ENCODE data around the gene ELL2. TPM values are rescaled to one million over a fixed set of nuclear protein-coding genes. Genes with fewer than 3 reads are reported as not detected.

The ELL2 gene
- polyA plus RNA-seq, 1 experiment = 131 TPM

- Histone ChIP-seq H3K27me3 (ENCODE audit: control insufficient read depth, insufficient read depth, low read length) (no peaks in the 10 kb centered on the region), H3K9me3 (ENCODE audit: control insufficient read depth, insufficient read depth, low read length) (peaks cover 6% of the 10 kb centered on the region; the same call in 1 of the 2 replicates), H3K27ac (ENCODE audit: low read depth, low read length) (peak overlapping the region; percentile 25), H3K4me3 (ENCODE audit: low read depth, low read length) (peak overlapping the region; percentile 100)
- CTCF ChIA-PET = interaction anchor here (0.7 to 4.1 kb wide), 2 partner anchors 25 to 378 kb away, joined by 3 to 18 read pairs; no protein-coding TSS in a partner anchor
- POLR2A ChIA-PET = interaction anchor here (1.4 to 2.2 kb wide), 5 partner anchors 8 to 339 kb away, joined by 4 to 9 read pairs (median 4); no protein-coding TSS in a partner anchor
- DNase-seq (ENCODE audit: low read depth, low spot score) = no peak
- TF ChIP-seq CTCF (IDR thresholded peaks at IDR 0.05; ENCODE audit: low read depth, low read length) = no peak
Measured at GRCh38 chr5:95958310-95959014, 3.2 kb downstream of the ELL2 start.

- ChIA-PET POLR2A (interaction anchor here (1.4 to 2.2 kb wide), 3 partner anchors 99 to 340 kb away, joined by 4 to 9 read pairs (median 8); no protein-coding TSS in a partner anchor), CTCF (interaction anchor here (0.8 to 4.1 kb wide), 2 partner anchors 340 to 379 kb away, joined by 3 to 18 read pairs; no protein-coding TSS in a partner anchor)
- no peaks in the 10 kb centered on the region for H3K27me3 ChIP-seq (ENCODE audit: control insufficient read depth, insufficient read depth, low read length)
- no peak overlapping the region for H3K27ac ChIP-seq (ENCODE audit: low read depth, low read length)
- H3K4me3 ChIP-seq (ENCODE audit: low read depth, low read length) = peak overlapping the region; percentile 100
- no peak for TF ChIP-seq CTCF (IDR thresholded peaks at IDR 0.05; ENCODE audit: low read depth, low read length)
- no peak for DNase-seq (ENCODE audit: low read depth, low spot score)
- peaks cover 6% of the 10 kb centered on the region; the same call in 1 of the 2 replicates for H3K9me3 ChIP-seq (ENCODE audit: control insufficient read depth, insufficient read depth, low read length)
Measured at GRCh38 chr5:95957561-95958203, 4.0 kb downstream of the ELL2 start.

- ChIA-PET POLR2A (interaction anchor here (2.0 kb wide), 1 partner anchor 341 kb away, joined by 8 read pairs; no protein-coding TSS in a partner anchor), CTCF (interaction anchor here (0.8 to 4.1 kb wide), 2 partner anchors 341 to 379 kb away, joined by 3 to 18 read pairs; no protein-coding TSS in a partner anchor)
Measured at GRCh38 chr5:95956900-95957293, 4.8 kb downstream of the ELL2 start.

GRCh38 chr5:95956021-95956899 lies 5.4 kb downstream of the ELL2 start:
- ChIA-PET POLR2A (interaction anchor here (0.5 kb wide), 1 partner anchor 25 kb away, joined by 6 read pairs; no protein-coding TSS in a partner anchor), CTCF (interaction anchor here (1.3 to 4.1 kb wide), 2 partner anchors 109 to 380 kb away, joined by 3 to 18 read pairs; no protein-coding TSS in a partner anchor)
- Histone ChIP-seq H3K27me3 (ENCODE audit: control insufficient read depth, insufficient read depth, low read length) (no peaks in the 10 kb centered on the region), H3K4me3 (ENCODE audit: low read depth, low read length) (peak overlapping the region; percentile 100), H3K9me3 (ENCODE audit: control insufficient read depth, insufficient read depth, low read length) (peaks cover 6% of the 10 kb centered on the region; the same call in 1 of the 2 replicates), H3K27ac (ENCODE audit: low read depth, low read length) (no peak overlapping the region)
- DNase-seq (ENCODE audit: low read depth, low spot score) = no peak
- no peak for TF ChIP-seq CTCF (IDR thresholded peaks at IDR 0.05; ENCODE audit: low read depth, low read length)

More at GRCh38 chr5:95956900-95957293, 4.8 kb downstream of the ELL2 start:
- H3K27me3 ChIP-seq (ENCODE audit: control insufficient read depth, insufficient read depth, low read length) = no peaks in the 10 kb centered on the region
- peak overlapping the region; percentile 100 for H3K4me3 ChIP-seq (ENCODE audit: low read depth, low read length)
- peaks cover 6% of the 10 kb centered on the region; the same call in 1 of the 2 replicates for H3K9me3 ChIP-seq (ENCODE audit: control insufficient read depth, insufficient read depth, low read length)
- no peak overlapping the region for H3K27ac ChIP-seq (ENCODE audit: low read depth, low read length)
- no peak for TF ChIP-seq CTCF (IDR thresholded peaks at IDR 0.05; ENCODE audit: low read depth, low read length)
- DNase-seq (ENCODE audit: low read depth, low spot score) = no peak
